GM12875 (cell line): ENCODE data around the gene SMG6.
A peak's percentile ranks its signal among the peaks of the same experiment; 100 is the strongest.

Source experiments
- H3K4me3 ChIP-seq: one replicate; pipeline ENCODE4 v1.5.1; 2011; ENCODE audit warnings: low read depth, low read length, control low read depth
- TF ChIP-seq, protein P1 (sequence below): IDR thresholded peaks from 2 replicates; pipeline ENCODE4 v1.5.1; 2011; ENCODE audit warnings: low read depth, mild to moderate bottlenecking, control low read depth, inconsistent platforms, low read length, moderate library complexity, borderline replicate concordance; ENCODE audit not compliant: insufficient read depth

SMG6 gene

DNA sequence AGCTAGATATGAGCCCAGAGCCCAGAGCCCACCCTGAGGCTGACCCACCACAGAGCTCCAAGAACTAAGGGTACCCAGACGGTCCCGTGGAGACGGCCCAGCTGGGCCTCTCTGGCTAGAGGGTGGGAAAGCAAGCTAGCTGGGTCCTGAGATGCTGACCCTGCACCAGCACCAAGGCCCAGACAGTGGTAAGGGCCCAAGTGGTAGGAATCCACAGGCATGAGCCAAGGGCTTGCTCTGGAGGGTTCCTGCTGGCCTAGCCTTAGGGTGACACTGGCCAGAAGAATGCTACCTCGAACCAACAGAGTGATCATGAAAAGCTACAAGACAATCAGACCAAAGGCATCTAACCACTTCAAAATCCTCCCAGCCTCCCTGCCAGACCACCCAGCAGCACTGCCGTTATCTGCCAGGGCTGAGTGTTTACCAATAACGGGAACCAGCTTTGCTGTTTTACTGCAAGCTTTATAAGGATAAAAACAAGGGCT, 235.5 kb downstream of the SMG6 start:
- TF ChIP-seq, protein P1, sequence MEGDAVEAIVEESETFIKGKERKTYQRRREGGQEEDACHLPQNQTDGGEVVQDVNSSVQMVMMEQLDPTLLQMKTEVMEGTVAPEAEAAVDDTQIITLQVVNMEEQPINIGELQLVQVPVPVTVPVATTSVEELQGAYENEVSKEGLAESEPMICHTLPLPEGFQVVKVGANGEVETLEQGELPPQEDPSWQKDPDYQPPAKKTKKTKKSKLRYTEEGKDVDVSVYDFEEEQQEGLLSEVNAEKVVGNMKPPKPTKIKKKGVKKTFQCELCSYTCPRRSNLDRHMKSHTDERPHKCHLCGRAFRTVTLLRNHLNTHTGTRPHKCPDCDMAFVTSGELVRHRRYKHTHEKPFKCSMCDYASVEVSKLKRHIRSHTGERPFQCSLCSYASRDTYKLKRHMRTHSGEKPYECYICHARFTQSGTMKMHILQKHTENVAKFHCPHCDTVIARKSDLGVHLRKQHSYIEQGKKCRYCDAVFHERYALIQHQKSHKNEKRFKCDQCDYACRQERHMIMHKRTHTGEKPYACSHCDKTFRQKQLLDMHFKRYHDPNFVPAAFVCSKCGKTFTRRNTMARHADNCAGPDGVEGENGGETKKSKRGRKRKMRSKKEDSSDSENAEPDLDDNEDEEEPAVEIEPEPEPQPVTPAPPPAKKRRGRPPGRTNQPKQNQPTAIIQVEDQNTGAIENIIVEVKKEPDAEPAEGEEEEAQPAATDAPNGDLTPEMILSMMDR, result no peak
- H3K4me3 ChIP-seq, result no peak overlapping the region

DNA sequence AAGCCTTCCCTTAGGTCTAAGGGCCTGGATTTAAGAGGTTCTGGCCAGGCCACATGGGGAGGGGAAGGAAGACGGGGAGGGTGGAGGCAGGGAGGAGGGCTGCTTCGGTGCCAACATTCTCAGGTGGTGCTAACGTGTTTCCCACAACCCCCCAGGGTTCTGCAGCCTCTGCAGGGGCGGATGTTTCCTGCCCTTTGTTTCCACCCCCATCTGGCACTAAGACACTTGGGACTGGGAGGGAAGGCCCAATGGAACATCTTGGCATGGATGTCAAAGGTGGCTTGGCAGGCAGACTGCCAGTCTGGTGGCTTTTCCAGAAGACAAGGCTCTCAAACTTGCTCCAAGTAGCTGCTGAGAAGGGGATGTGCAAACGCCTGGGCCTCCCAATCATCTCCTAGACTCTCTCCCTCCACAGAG, 236.0 kb downstream of the SMG6 start:
- TF ChIP-seq, protein P1, result no peak
- H3K4me3 ChIP-seq, result no peak overlapping the region

DNA sequence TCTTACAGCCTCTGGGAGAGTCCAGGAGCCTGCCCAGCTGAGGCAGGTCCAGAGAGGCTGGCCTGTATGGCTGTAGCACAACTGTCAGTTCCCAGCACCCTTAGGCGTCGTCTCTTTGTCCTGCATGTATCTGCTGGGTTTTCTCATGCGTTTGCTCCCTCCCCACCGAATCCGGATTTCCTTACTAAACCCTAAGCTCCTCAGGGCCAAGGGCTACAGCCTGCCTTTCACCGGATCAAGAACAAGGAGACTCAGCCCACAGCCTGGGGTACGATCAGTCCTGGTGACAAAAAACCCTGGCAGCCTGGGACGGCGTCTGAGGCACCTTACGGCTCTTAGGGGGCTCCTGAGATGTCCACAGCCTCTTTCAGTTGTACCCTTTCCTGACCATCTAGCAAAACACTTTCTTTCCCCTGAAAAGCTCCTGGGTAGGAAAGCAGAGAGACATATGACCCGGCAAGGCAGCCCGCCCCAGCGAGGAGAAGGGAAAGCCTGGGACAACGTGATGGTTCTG, 236.5 kb downstream of the SMG6 start:
- H3K4me3 ChIP-seq, result no peak overlapping the region
- TF ChIP-seq, protein P1, result no peak

DNA sequence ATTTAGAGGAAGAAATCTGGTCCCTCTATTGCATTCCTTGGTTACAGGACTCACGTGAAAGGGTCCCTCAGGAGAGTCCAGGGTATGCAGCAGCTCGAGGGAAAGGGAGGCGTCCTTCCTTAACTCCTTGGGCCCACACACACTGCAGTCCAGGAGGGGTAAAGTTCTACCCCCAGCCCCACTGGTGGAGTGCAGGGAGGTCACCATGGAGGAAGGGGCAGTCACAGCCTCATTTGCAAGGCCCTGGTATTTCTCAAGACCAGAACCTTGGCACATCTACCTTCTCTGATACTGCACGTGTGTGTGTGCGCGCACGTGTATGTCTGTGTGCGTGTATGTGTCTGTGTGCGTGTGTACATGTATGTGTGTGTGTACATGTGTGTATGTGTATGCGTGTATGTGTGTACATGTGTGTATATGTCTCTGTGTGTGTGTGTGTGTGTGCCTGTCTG, 237.6 kb downstream of the SMG6 start:
- H3K4me3 ChIP-seq, result no peak overlapping the region
- TF ChIP-seq, protein P1, result no peak

DNA sequence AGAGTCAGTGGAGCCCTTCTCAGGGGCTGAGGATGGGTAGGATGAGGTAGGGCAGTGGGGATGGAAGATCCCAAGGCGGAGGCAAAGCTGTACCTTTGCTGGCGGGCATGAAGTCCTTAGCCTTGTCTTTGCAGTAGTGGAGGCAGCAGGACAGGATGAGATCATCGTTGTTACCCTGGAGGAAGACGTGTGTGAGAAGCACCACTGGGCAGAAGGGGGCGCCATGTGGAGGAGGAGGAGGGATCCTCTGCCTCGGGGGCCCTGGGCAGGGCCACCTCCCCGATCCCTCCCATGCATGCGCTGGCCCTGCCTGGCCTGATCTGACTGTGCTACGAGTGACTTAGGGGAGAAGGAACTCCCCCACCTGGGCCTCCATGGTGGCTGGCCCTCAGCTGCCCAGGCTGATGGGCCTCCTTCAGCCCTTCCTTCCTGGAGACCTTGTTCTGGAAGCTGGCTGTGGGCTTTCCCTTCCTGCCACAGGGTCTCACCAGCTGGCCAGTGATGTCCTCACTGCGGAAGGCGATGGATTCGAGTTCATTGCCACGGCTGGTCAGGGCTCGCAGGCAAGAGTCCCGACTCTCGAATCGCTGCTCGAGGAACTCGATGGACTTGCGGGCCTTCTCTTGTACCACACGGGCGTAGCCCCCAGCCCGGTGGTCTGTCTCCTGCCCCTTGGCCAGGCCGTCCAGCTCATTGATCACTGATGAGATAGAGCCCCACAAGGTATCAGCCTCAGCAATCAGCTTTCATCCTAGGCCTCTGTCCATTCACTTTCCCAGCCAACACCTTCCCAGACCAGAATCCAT, 238.4 kb downstream of the SMG6 start:
- TF ChIP-seq, protein P1, result peak; percentile 71
- H3K4me3 ChIP-seq, result no peak overlapping the region

DNA sequence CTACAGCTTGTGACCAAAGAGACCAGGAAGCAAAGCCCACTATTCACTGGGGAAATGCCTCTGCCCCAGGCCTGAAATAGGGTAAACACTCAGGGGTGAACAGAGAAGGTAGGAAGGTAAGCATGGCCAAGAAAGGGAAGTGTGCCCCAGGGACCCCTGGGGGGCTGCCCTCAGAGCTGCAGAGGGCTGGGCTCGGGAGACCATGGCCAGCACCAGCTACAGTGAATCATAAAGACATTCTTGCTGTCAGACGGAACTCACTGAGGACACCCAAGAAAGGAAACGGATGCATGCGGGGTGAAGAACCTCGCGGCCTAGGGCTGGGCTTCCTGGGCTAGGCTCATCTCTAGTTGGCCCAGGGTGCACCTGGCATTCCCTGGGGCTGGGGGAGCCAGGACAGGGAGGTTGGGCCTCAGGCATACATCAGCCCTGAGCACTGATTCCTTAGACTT, 239.0 kb downstream of the SMG6 start:
- no peak overlapping the region for H3K4me3 ChIP-seq
- TF ChIP-seq, protein P1, result no peak

DNA sequence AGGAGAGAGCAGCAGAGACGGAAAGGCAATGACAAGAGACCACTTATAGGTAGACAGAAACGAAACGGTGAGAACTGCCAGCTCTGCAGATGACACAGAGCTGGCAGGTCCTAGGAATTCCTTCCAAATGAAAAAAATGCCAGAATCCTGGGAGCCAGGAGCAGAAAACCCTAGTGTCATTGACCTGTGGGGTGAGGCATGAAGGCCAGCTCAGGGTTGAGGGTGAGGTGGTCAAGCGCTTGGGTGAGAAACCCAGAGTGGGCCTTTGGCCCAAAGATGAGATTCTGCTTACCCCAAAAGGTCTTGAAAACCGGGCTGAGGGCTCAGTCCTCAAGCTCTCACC, 239.5 kb downstream of the SMG6 start:
- H3K4me3 ChIP-seq, result no peak overlapping the region
- TF ChIP-seq, protein P1, result no peak
